Neural crest cell (in vitro differentiated cells): Measurements from ENCODE around the gene SNCA. TPM values are rescaled to one million over a fixed set of nuclear protein-coding genes. Genes with fewer than 3 reads are reported as not detected.

Source experiments
- DNase-seq: peaks from one replicate; pipeline ENCODE4 v3.0.0; 2021; ENCODE audit warnings: low read depth, mixed read lengths, low spot score
- H3K27ac Mint-ChIP-seq: one replicate; pipeline ENCODE4 v1.8.0; 2021; ENCODE audit warnings: mild to moderate bottlenecking, mixed read lengths; ENCODE audit not compliant: unreplicated experiment
- H3K27me3 Mint-ChIP-seq: 2 replicates; pipeline ENCODE4 v1.8.0; 2021; ENCODE audit warnings: low read depth, mild to moderate bottlenecking, mixed read lengths
- H3K36me3 Mint-ChIP-seq: 2 replicates; pipeline ENCODE4 v1.8.0; 2021; ENCODE audit warnings: low read depth, mild to moderate bottlenecking, mixed read lengths
- H3K4me1 Mint-ChIP-seq: 2 replicates; pipeline ENCODE4 v1.8.0; 2021; ENCODE audit warnings: mixed read lengths
- H3K4me3 Mint-ChIP-seq: one replicate; pipeline ENCODE4 v1.8.0; 2021; ENCODE audit warnings: mild to moderate bottlenecking, mixed read lengths
- H3K9me3 Mint-ChIP-seq: 2 replicates; pipeline ENCODE4 v1.8.0; 2021; ENCODE audit warnings: mixed read lengths
- total RNA-seq: library from RNA; stranded (reverse); gene quantifications from 2 replicates; pipeline ENCODE4 v1.2.1, GENCODE V29; 2021
- TF ChIP-seq, protein P1 (sequence below): fragments of 200-600 bp; sonication (generic); conservative IDR thresholded peaks from 2 replicates; pipeline ENCODE4 v1.5.0; 2021; ENCODE audit warnings: antibody characterized with exemption, mild to moderate bottlenecking

SNCA gene
- total RNA-seq, 1 donor from 2014 or later = 29.6 TPM

DNA sequence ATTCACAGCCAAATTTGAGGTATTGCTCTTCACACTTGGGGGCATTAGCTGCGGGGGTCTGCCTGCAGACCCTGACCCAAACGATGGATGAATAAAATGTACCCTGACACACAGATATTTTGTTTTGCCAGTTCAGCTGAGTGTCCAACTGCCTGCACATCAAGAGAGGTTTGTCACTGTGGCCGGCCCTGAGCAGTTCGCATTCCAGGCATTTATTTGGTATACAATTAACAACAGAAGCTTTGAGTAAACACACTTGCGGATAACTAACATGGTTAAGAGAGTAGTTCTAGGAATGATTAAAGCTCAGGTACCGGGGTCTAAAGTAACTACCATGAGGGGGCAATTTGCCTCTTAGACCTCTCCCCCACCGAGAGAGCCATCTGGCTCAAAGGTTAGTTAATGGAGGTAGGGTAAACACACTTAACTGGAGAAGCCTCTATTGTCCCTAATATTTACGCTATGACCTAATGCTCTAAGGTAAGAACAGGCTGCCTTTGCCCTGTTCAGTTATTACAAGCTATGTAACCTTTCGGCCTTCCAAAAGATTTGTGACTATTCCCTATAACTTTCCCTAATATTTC is 162.0 kb downstream of the SNCA start:
- no peak for DNase-seq
- H3K4me1 Mint-ChIP-seq = no peaks in the 10 kb centered on the region
- TF ChIP-seq, protein P1, sequence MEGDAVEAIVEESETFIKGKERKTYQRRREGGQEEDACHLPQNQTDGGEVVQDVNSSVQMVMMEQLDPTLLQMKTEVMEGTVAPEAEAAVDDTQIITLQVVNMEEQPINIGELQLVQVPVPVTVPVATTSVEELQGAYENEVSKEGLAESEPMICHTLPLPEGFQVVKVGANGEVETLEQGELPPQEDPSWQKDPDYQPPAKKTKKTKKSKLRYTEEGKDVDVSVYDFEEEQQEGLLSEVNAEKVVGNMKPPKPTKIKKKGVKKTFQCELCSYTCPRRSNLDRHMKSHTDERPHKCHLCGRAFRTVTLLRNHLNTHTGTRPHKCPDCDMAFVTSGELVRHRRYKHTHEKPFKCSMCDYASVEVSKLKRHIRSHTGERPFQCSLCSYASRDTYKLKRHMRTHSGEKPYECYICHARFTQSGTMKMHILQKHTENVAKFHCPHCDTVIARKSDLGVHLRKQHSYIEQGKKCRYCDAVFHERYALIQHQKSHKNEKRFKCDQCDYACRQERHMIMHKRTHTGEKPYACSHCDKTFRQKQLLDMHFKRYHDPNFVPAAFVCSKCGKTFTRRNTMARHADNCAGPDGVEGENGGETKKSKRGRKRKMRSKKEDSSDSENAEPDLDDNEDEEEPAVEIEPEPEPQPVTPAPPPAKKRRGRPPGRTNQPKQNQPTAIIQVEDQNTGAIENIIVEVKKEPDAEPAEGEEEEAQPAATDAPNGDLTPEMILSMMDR = no peak
- no peak overlapping the region for H3K27ac Mint-ChIP-seq
- no peaks in the 10 kb centered on the region for H3K27me3 Mint-ChIP-seq
- peaks cover 20% of the 10 kb centered on the region for H3K9me3 Mint-ChIP-seq
- H3K4me3 Mint-ChIP-seq = no peak overlapping the region
- H3K36me3 Mint-ChIP-seq = peaks cover 6% of the 10 kb centered on the region

Other genes with a start within 250 kb of the SNCA start
- gene MMRN1, start 57.7 kb upstream of the SNCA start, total RNA-seq = 10.7 and 11.7 TPM in 2 replicates